Caco-2 (cell line): Measurements from ENCODE around the gene HFM1. TPM values are rescaled to one million over a fixed set of nuclear protein-coding genes. Genes with fewer than 3 reads are reported as not detected.

Experiments
- BruUV-seq: library from RNA; stranded (reverse); fragments of 400-500 nt; replicated peaks from 2 replicates; lab custom pipeline; 2021; lab: Mats Ljungman, UMichigan
- CTCF ChIA-PET: fragments of 300-600 bp; sonication (Branson Sonifier 250); formaldehyde crosslinking; loops from one replicate; lab custom pipeline; 2022; ENCODE audit warnings: antibody characterized with exemption; lab: Charles Lee
- POLR2A ChIA-PET: fragments of 300-600 bp; sonication (Branson Sonifier 250); formaldehyde crosslinking; loops from one replicate; lab custom pipeline; 2022; ENCODE audit warnings: antibody characterized with exemption; lab: Charles Lee
- DNase-seq, 2 experiments: peaks; one replicate each; pipeline versions ENCODE4 v3.0.0 to v3.0.0-alpha.2; 2020 to 2022
- H3K27me3 ChIP-seq: replicated peaks from 2 replicates; pipeline ENCODE4 v1.6.0; 2011; ENCODE audit warnings: low read length; ENCODE audit not compliant: control insufficient read depth, insufficient read depth
- H3K36me3 ChIP-seq: 2 replicates; pipeline ENCODE4 v1.5.1; 2011; ENCODE audit warnings: low read length; ENCODE audit not compliant: control insufficient read depth, insufficient read depth
- H3K4me1 ChIP-seq: fragments of 250-450 bp; sonication (Bioruptor Pico); 2 replicates; pipeline ENCODE4 v1.5.1; 2020; ENCODE audit warnings: mild to moderate bottlenecking
- H3K4me3 ChIP-seq: 2 replicates; pipeline ENCODE4 v1.5.1; 2011; ENCODE audit warnings: low read depth, mild to moderate bottlenecking, control low read depth, low read length
- H3K9me3 ChIP-seq: fragments of 250-450 bp; sonication (Bioruptor Pico); 2 replicates; pipeline ENCODE4 v1.5.1; 2020; ENCODE audit warnings: mild to moderate bottlenecking, moderate library complexity
- H3K27ac Mint-ChIP-seq: one replicate; pipeline ENCODE4 v1.8.0; 2022; ENCODE audit warnings: mixed read lengths; ENCODE audit not compliant: unreplicated experiment
- H3K27me3 Mint-ChIP-seq: one replicate; pipeline ENCODE4 v1.8.0; 2022; ENCODE audit warnings: mixed read lengths; ENCODE audit not compliant: insufficient read depth, unreplicated experiment
- H3K36me3 Mint-ChIP-seq: one replicate; pipeline ENCODE4 v1.8.0; 2022; ENCODE audit warnings: mild to moderate bottlenecking, mixed read lengths; ENCODE audit not compliant: insufficient read depth, unreplicated experiment
- H3K4me1 Mint-ChIP-seq: one replicate; pipeline ENCODE4 v1.8.0; 2022; ENCODE audit warnings: low read depth, mixed read lengths; ENCODE audit not compliant: unreplicated experiment
- H3K4me3 Mint-ChIP-seq: one replicate; pipeline ENCODE4 v1.8.0; 2022; ENCODE audit warnings: mild to moderate bottlenecking, moderate library complexity, mixed read lengths; ENCODE audit not compliant: unreplicated experiment
- H3K9me3 Mint-ChIP-seq: one replicate; pipeline ENCODE4 v1.8.0; 2022; ENCODE audit warnings: mixed read lengths; ENCODE audit not compliant: unreplicated experiment
- intact Hi-C: fragments of 100-400 bp; cut with micrococcal nuclease; formaldehyde crosslinking; loops from one replicate; pipeline ENCODE4 v1.10.0; 2022; ENCODE audit not compliant: unreplicated experiment
- total RNA-seq: library from RNA; stranded (reverse); gene quantifications from 2 replicates; pipeline ENCODE4 v1.2.3, GENCODE V29; 2022
- TF ChIP-seq, protein P1 (sequence below), 2 experiments: fragments of 200-600 bp in 1 of 2; IDR thresholded peaks; 1 replicate in 1 of 2; 2 replicates in 1 of 2; pipeline versions ENCODE4 v1.5.1 to v1.8.0; 2011 to 2022; ENCODE audit warnings: antibody characterized with exemption in 1 of 2, control low read depth in 1 of 2, inconsistent platforms in 1 of 2, low read depth in 1 of 2, low read length in 1 of 2, mild to moderate bottlenecking in 1 of 2, moderate library complexity in 1 of 2; ENCODE audit not compliant: insufficient read depth in 1 of 2, severe bottlenecking in 1 of 2, unreplicated experiment in 1 of 2

Gene HFM1
- total RNA-seq, 1 experiment from 2014 or later = 0.48 TPM

DNA sequence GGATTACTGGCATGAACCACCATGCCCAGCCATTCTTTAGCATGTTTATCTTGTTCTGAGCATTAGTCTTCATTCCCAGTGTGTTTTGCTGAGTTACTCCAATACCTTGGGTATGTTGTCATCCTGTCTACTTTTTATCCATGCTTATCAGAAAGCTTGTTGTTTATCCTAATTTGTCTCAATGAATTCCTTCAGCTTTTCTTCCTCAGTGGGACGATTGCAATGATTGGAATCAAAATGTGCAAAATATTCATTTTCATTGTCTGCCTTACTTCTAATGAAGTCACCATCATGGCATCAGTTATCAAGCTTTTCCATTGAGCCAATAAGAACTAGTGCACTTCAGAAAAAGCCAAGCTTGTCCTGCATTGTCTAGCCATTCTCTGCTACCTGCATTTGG is 170.5 kb downstream of the HFM1 start:
- ChIA-PET POLR2A (no interaction called here), CTCF (no interaction called here)
- Histone ChIP-seq H3K4me1 (no peaks in the 10 kb centered on the region), H3K27me3 (no peaks in the 10 kb centered on the region), H3K36me3 (no peaks in the 10 kb centered on the region), H3K9me3 (no peaks in the 10 kb centered on the region), H3K4me3 (no peak overlapping the region)
- Mint-ChIP-seq H3K36me3 (no peaks in the 10 kb centered on the region), H3K27me3 (peaks cover 5% of the 10 kb centered on the region), H3K27ac (no peak overlapping the region), H3K4me1 (no peaks in the 10 kb centered on the region), H3K9me3 (no peaks in the 10 kb centered on the region), H3K4me3 (no peak overlapping the region)
- DNase-seq = no peak
- TF ChIP-seq, protein P1, sequence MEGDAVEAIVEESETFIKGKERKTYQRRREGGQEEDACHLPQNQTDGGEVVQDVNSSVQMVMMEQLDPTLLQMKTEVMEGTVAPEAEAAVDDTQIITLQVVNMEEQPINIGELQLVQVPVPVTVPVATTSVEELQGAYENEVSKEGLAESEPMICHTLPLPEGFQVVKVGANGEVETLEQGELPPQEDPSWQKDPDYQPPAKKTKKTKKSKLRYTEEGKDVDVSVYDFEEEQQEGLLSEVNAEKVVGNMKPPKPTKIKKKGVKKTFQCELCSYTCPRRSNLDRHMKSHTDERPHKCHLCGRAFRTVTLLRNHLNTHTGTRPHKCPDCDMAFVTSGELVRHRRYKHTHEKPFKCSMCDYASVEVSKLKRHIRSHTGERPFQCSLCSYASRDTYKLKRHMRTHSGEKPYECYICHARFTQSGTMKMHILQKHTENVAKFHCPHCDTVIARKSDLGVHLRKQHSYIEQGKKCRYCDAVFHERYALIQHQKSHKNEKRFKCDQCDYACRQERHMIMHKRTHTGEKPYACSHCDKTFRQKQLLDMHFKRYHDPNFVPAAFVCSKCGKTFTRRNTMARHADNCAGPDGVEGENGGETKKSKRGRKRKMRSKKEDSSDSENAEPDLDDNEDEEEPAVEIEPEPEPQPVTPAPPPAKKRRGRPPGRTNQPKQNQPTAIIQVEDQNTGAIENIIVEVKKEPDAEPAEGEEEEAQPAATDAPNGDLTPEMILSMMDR (IDR thresholded peaks at IDR 0.05; ENCODE audit: insufficient read depth in 1 of 2, low read depth in 1 of 2, low read length in 1 of 2, severe bottlenecking in 1 of 2, unreplicated experiment in 1 of 2) = no peak
- intact Hi-C loops = no loop called here
- no TSS peak for BruUV-seq

DNA sequence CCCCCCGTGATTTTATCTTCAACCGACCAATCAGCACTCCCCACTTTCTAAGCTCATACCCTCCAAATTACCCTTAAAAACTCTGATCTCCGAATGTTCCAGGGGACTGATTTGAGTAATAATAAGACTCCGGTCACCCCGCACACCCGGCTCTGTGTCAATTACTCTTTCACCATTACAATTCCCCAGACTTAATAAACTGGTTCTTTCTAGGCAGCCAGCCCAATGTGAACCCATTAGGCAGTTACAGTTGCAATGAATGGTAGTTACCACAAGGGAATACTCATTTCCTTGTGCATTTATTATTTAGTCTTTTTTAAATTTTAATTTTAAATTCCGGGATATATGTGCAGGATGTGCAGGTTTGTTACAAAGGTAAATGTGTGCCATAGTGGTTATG is 177.9 kb downstream of the HFM1 start:
- Histone ChIP-seq H3K36me3 (no peaks in the 10 kb centered on the region), H3K27me3 (no peaks in the 10 kb centered on the region), H3K4me3 (no peak overlapping the region), H3K9me3 (no peaks in the 10 kb centered on the region), H3K4me1 (no peaks in the 10 kb centered on the region)
- Mint-ChIP-seq H3K27ac (no peak overlapping the region), H3K36me3 (no peaks in the 10 kb centered on the region), H3K27me3 (no peaks in the 10 kb centered on the region), H3K9me3 (no peaks in the 10 kb centered on the region), H3K4me3 (no peak overlapping the region), H3K4me1 (no peaks in the 10 kb centered on the region)
- intact Hi-C loops = no loop called here
- ChIA-PET CTCF (no interaction called here), POLR2A (no interaction called here)
- BruUV-seq = no TSS peak
- TF ChIP-seq, protein P1 (IDR thresholded peaks at IDR 0.05; ENCODE audit: insufficient read depth in 1 of 2, low read depth in 1 of 2, low read length in 1 of 2, severe bottlenecking in 1 of 2, unreplicated experiment in 1 of 2) = no peak
- no peak for DNase-seq

DNA sequence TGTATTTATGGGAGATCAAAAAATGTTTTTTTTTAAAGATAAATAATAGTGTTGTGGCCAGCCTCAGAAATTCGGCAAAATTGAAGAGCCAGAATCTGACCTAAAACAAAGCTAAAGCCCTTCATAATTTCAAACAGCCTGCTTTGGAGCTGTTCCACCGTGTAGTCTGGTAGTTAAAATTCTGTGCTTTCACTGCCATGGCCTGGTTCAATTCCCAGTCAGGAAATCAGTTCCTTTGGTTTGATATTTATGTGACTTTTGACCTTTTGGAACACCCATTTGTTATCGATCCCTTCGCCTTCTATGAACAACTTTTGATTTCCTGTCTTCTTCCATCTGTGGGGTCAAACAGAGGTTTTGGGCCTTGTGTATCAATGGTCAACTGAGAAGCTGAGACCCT is 179.8 kb downstream of the HFM1 start:
- no peaks in the 10 kb centered on the region for H3K27me3 ChIP-seq
- POLR2A ChIA-PET = no interaction called here
- Mint-ChIP-seq H3K27me3 (no peaks in the 10 kb centered on the region), H3K36me3 (no peaks in the 10 kb centered on the region), H3K27ac (no peak overlapping the region), H3K4me1 (no peaks in the 10 kb centered on the region), H3K9me3 (no peaks in the 10 kb centered on the region), H3K4me3 (no peak overlapping the region)
- no peaks in the 10 kb centered on the region for H3K36me3 ChIP-seq
- intact Hi-C loops = no loop called here
- no TSS peak for BruUV-seq
- CTCF ChIA-PET = no interaction called here
- no peak overlapping the region for H3K4me3 ChIP-seq
- no peaks in the 10 kb centered on the region for H3K4me1 ChIP-seq
- DNase-seq = no peak
- no peaks in the 10 kb centered on the region for H3K9me3 ChIP-seq
- TF ChIP-seq, protein P1 (IDR thresholded peaks at IDR 0.05; ENCODE audit: insufficient read depth in 1 of 2, low read depth in 1 of 2, low read length in 1 of 2, severe bottlenecking in 1 of 2, unreplicated experiment in 1 of 2) = no peak
